ENCODE results near the gene CRYBG2. TPM values are rescaled to one million over a fixed set of nuclear protein-coding genes. Genes with fewer than 3 reads are reported as not detected.
A peak's percentile ranks its signal among the peaks of the same experiment; 100 is the strongest.

The CRYBG2 gene
- total and polyA plus RNA-seq, 10 of the 15 experiments (the other 5 are each of a cell fraction or from before 2014, with no cell fraction given) = 0.03 to 1.2 (median 0.11) TPM; not detected in 4

DNA sequence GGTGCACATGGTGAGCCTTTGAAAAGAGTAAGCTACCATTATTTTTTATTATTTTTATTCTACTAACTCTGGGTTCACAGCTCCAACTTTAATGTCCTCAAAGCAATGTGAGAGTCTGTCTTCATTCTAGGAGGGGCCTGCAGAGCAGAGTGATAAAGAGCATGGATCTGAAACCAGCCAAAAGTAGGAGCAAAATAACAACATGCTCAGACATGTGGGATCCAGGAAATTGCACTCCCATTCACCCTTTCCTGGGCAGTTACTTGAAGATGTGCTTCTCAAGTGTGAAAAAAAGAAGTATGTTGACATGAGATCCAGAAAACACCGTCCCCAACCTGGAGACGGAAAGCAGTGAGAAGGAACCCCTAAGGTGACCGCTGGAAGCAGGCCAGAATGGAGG lies 48.0 kb upstream of the CRYBG2 start:
- no peak overlapping the region for H2AFZ ChIP-seq (ENCODE audit: control insufficient read depth, low read depth, low read length)
- no peaks in the 10 kb centered on the region for H3K4me1 ChIP-seq (ENCODE audit: control insufficient read depth, insufficient read depth, low read length)
- SMC1A ChIA-PET (ENCODE audit: uncharacterized antibody, unreplicated experiment) = no interaction called here
- no peak for TF ChIP-seq PBX3 (IDR thresholded peaks at IDR 0.05; ENCODE audit: insufficient replicate concordance, low read depth, low read length)
- TF ChIP-seq MEF2B (IDR thresholded peaks at IDR 0.05; ENCODE audit: partially characterized antibody, poor library complexity, severe bottlenecking) = no peak
- TF ChIP-seq STAT3 (IDR thresholded peaks at IDR 0.05; ENCODE audit: low read depth, low read length) = no peak
- no peak for TF ChIP-seq DPF2 (IDR thresholded peaks at IDR 0.05)
- no peak for TF ChIP-seq ZNF207 (IDR thresholded peaks at IDR 0.05; ENCODE audit: borderline replicate concordance)
- no peak for TF ChIP-seq SMC3 (IDR thresholded peaks at IDR 0.05; ENCODE audit: borderline replicate concordance, low read length)
- no peaks in the 10 kb centered on the region for H3K27me3 ChIP-seq (replicated peaks in 1 of 2; ENCODE audit: control insufficient read depth in 2 of 2, insufficient read depth in 2 of 2, low read length in 1 of 2)
- no peak for DNase-seq (ENCODE audit: low read depth, low spot score)
- H4K20me1 ChIP-seq (ENCODE audit: control insufficient read depth, insufficient read depth) = no peaks in the 10 kb centered on the region
- WGBS (ENCODE audit: insufficient coverage, insufficient replicate concordance, low lambda C conversion rate, missing lambda C conversion rate) = 2% methylated on average over 3 of the region's 3 CpGs
- no TSS peak for BruUV-seq (replicated peaks)
- H3K9ac ChIP-seq (ENCODE audit: control insufficient read depth, insufficient read depth, low read length) = no peak overlapping the region
- H3K27ac ChIP-seq (ENCODE audit: control insufficient read depth, insufficient read depth) = no peak overlapping the region
- no peak overlapping the region for H3K4me2 ChIP-seq (ENCODE audit: control insufficient read depth, insufficient read depth)
- RAD21 ChIA-PET (ENCODE audit: unreplicated experiment) = no interaction called here
- CTCF ChIA-PET = interaction anchor here (2.7 kb wide), 1 partner anchor 16 kb away, joined by 16 read pairs; no protein-coding TSS in a partner anchor
- intact Hi-C loops (cut with micrococcal nuclease; ENCODE audit: unreplicated experiment) = no loop called here
- no peak for FAIRE-seq
- H3K9me3 ChIP-seq (replicated peaks; ENCODE audit: control insufficient read depth, insufficient read depth, low read length) = no peaks in the 10 kb centered on the region
- no peak for ATAC-seq
- in situ Hi-C loops (cut with MboI) = no loop called here
- H3K36me3 ChIP-seq (ENCODE audit: control insufficient read depth in 2 of 2, insufficient read depth in 2 of 2, low read length in 1 of 2) = no peaks in the 10 kb centered on the region
- no peaks in the 10 kb centered on the region for H3K79me2 ChIP-seq (ENCODE audit: control insufficient read depth, insufficient read depth, low read length)
- POLR2A ChIA-PET = no interaction called here
- H3K4me3 ChIP-seq = no peak overlapping the region

- ChIA-PET RAD21 (ENCODE audit: unreplicated experiment) (interaction anchor here (1.0 kb wide), 1 partner anchor 64 kb away, joined by 3 read pairs; no protein-coding TSS in a partner anchor), SMC1A (ENCODE audit: uncharacterized antibody, unreplicated experiment) (interaction anchor here (1.0 to 1.2 kb wide), 2 partner anchors 18 to 124 kb away, joined by 3 read pairs; no protein-coding TSS in a partner anchor), CTCF (interaction anchor here (1.3 to 2.7 kb wide), 2 partner anchors 18 to 35 kb away, joined by 3 to 16 read pairs; no protein-coding TSS in a partner anchor), POLR2A (no interaction called here)
- FAIRE-seq = peak; percentile 7
- Histone ChIP-seq H3K79me2 (ENCODE audit: control insufficient read depth, insufficient read depth, low read length) (no peaks in the 10 kb centered on the region), H3K27me3 (replicated peaks in 1 of 2; ENCODE audit: control insufficient read depth in 2 of 2, insufficient read depth in 2 of 2, low read length in 1 of 2) (no peaks in the 10 kb centered on the region), H3K4me2 (ENCODE audit: control insufficient read depth, insufficient read depth) (no peak overlapping the region), H2AFZ (ENCODE audit: control insufficient read depth, low read depth, low read length) (no peak overlapping the region), H3K9me3 (replicated peaks; ENCODE audit: control insufficient read depth, insufficient read depth, low read length) (no peaks in the 10 kb centered on the region), H4K20me1 (ENCODE audit: control insufficient read depth, insufficient read depth) (no peaks in the 10 kb centered on the region), H3K36me3 (ENCODE audit: control insufficient read depth in 2 of 2, insufficient read depth in 2 of 2, low read length in 1 of 2) (no peaks in the 10 kb centered on the region), H3K27ac (ENCODE audit: control insufficient read depth, insufficient read depth) (no peak overlapping the region), H3K4me3 (no peak overlapping the region), H3K9ac (ENCODE audit: control insufficient read depth, insufficient read depth, low read length) (no peak overlapping the region), H3K4me1 (ENCODE audit: control insufficient read depth, insufficient read depth, low read length) (no peaks in the 10 kb centered on the region)
- ATAC-seq = no peak
- 12% methylated on average over 3 of the region's 3 CpGs for WGBS (ENCODE audit: insufficient coverage, insufficient replicate concordance, low lambda C conversion rate, missing lambda C conversion rate)
- BruUV-seq (replicated peaks) = no TSS peak
- in situ Hi-C loops (cut with MboI) (no loop called here), intact Hi-C loops (cut with micrococcal nuclease; ENCODE audit: unreplicated experiment) (loop anchor here (10.0 kb wide), 1 partner anchor 234 kb away; the partner anchor contains the start of genes C1orf232 and ZNF593)
- no peak for DNase-seq (ENCODE audit: low read depth, low spot score)
- no peak for TF ChIP-seq ZNF622 (IDR thresholded peaks at IDR 0.05)
- no peak for TF ChIP-seq MTA3 (IDR thresholded peaks at IDR 0.05; ENCODE audit: borderline replicate concordance, low read length)
- TF ChIP-seq NBN (IDR thresholded peaks at IDR 0.05) = no peak
- TF ChIP-seq ZBED1 (IDR thresholded peaks at IDR 0.05; ENCODE audit: borderline replicate concordance) = no peak
- TF ChIP-seq ZBTB4 (CRISPR knock-in tag; IDR thresholded peaks at IDR 0.05) = no peak
- no peak for TF ChIP-seq KLF5 (IDR thresholded peaks at IDR 0.05; ENCODE audit: partially characterized antibody)
- TF ChIP-seq IKZF2 (IDR thresholded peaks at IDR 0.05) = no peak
- TF ChIP-seq ZNF384 (IDR thresholded peaks at IDR 0.05; ENCODE audit: borderline replicate concordance, low read depth, low read length) = no peak
- TF ChIP-seq NFYA (IDR thresholded peaks at IDR 0.05; ENCODE audit: borderline replicate concordance, low read depth, low read length) = no peak
- no peak for TF ChIP-seq WRNIP1 (IDR thresholded peaks at IDR 0.05; ENCODE audit: borderline replicate concordance, low read depth, low read length)
These were observed 45.1 kb upstream of the CRYBG2 start for GRCh38 chr1:26399034-26399433.

All from GM12878 (cell line).